ENCODE measurements around the gene HUS1. TPM values are rescaled to one million over a fixed set of nuclear protein-coding genes. Genes with fewer than 3 reads are reported as not detected.
A peak's percentile ranks its signal among the peaks of the same experiment; 100 is the strongest.

The HUS1 gene
- total RNA-seq, 1 experiment from 2014 or later = 36.9 TPM

DNA sequence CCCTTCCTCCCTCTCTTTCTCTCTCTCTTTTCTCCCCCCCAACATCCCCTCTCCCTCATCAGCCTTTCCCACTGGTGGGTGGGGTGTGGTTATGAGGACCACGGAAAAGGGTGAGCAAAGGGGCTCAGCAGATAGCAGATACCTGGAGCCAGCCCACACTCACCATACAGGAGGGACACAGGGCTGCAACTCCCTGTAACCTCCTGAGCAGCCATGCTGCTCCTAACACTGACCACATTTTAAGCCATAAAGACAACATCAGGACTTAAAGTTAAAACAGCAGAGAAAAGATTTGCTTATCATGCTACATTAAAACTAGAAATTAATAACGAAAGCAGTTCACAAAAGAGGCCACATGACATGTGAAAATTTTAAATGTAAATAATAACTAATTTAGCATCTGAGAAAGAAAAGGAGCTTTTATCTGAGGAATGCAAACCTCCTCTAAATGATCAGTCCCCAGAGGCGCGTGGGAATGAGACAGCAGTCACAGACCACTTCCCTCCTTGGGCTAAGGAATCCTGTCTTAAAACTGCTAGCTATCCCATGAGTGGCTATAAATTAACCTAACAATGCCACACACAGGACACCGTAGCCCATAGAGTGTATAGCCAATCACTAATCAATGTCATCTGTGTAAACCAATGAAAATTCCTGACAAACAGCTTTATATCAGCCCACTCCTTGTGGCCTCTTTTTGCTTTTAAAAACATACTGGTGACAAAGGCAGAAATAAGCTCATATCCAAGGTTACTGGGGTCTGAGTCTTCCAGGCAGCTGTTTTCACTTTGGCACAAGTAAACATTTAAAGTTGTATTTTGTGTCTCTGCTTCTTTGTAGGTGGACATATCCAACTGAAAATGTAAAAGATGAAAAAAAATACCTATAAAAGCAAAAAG, 64.4 kb downstream of the HUS1 start:
- Histone ChIP-seq H3K4me3 (no peak overlapping the region), H3K27me3 (replicated peaks) (no peaks in the 10 kb centered on the region), H3K36me3 (no peaks in the 10 kb centered on the region), H3K27ac (peak overlapping the region; percentile 89), H3K4me1 (replicated peaks) (peaks cover 36% of the 10 kb centered on the region), H3K9me3 (replicated peaks) (no peaks in the 10 kb centered on the region)
- DNase-seq (ENCODE audit: low read depth in 1 of 2, low spot score in 2 of 2) = peak; percentile 68 to 85

Other genes with a start within 250 kb of the HUS1 start
- gene PKD1L1, start 31.1 kb downstream of the HUS1 start, total RNA-seq (2014; rRNA removed; shearing (Covaris generic)) = 0.19 and 0.53 TPM in 2 replicates
- gene SUN3, start 49.5 kb upstream of the HUS1 start, total RNA-seq (2014; rRNA removed; shearing (Covaris generic)) = 17.0 and 24.4 TPM in 2 replicates
- 0.34 and 3.8 TPM in 2 replicates for gene C7orf57, start 55.9 kb upstream of the HUS1 start, total RNA-seq (2014; rRNA removed; shearing (Covaris generic))
- 39.8 and 60.4 TPM in 2 replicates for gene UPP1, start 109.7 kb upstream of the HUS1 start, total RNA-seq (2014; rRNA removed; shearing (Covaris generic))
- 4.5 and 6.7 TPM in 2 replicates for gene ABCA13, start 191.8 kb upstream of the HUS1 start, total RNA-seq (2014; rRNA removed; shearing (Covaris generic))